ENCODE results near the gene GNB1.

GRCh38 chr1:1861339-1861730 is 29.6 kb downstream of the GNB1 start:
- TF ChIP-seq, protein P1, sequence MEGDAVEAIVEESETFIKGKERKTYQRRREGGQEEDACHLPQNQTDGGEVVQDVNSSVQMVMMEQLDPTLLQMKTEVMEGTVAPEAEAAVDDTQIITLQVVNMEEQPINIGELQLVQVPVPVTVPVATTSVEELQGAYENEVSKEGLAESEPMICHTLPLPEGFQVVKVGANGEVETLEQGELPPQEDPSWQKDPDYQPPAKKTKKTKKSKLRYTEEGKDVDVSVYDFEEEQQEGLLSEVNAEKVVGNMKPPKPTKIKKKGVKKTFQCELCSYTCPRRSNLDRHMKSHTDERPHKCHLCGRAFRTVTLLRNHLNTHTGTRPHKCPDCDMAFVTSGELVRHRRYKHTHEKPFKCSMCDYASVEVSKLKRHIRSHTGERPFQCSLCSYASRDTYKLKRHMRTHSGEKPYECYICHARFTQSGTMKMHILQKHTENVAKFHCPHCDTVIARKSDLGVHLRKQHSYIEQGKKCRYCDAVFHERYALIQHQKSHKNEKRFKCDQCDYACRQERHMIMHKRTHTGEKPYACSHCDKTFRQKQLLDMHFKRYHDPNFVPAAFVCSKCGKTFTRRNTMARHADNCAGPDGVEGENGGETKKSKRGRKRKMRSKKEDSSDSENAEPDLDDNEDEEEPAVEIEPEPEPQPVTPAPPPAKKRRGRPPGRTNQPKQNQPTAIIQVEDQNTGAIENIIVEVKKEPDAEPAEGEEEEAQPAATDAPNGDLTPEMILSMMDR (conservative IDR thresholded peaks at IDR 0.05; ENCODE audit: low read depth, low read length), result no peak
- TF ChIP-seq POLR2A (IDR thresholded peaks at IDR 0.05; ENCODE audit: low read depth, low read length) (no peak), RFX5 (IDR thresholded peaks at IDR 0.05; ENCODE audit: low read depth, low read length) (no peak), FOS (IDR thresholded peaks at IDR 0.05; ENCODE audit: low read depth, low read length) (no peak), CEBPB (IDR thresholded peaks at IDR 0.05; ENCODE audit: low read depth, low read length) (no peak), BHLHE40 (IDR thresholded peaks at IDR 0.05; ENCODE audit: low read depth, low read length) (no peak), USF2 (IDR thresholded peaks at IDR 0.05; ENCODE audit: low read depth, low read length) (no peak), SMC3 (IDR thresholded peaks at IDR 0.05; ENCODE audit: low read depth, low read length) (no peak), MAZ (IDR thresholded peaks at IDR 0.05; ENCODE audit: borderline replicate concordance, low read depth, low read length) (no peak), CHD1 (IDR thresholded peaks at IDR 0.05; ENCODE audit: low read depth, low read length) (no peak), RAD21 (IDR thresholded peaks at IDR 0.05; ENCODE audit: low read length) (no peak), MAFK (IDR thresholded peaks at IDR 0.05; ENCODE audit: low read depth, low read length) (no peak)
- TF ChIP-seq, protein P2, sequence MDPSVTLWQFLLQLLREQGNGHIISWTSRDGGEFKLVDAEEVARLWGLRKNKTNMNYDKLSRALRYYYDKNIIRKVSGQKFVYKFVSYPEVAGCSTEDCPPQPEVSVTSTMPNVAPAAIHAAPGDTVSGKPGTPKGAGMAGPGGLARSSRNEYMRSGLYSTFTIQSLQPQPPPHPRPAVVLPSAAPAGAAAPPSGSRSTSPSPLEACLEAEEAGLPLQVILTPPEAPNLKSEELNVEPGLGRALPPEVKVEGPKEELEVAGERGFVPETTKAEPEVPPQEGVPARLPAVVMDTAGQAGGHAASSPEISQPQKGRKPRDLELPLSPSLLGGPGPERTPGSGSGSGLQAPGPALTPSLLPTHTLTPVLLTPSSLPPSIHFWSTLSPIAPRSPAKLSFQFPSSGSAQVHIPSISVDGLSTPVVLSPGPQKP (IDR thresholded peaks at IDR 0.05; ENCODE audit: borderline replicate concordance, low read depth, low read length), result no peak

All from IMR-90 (cell line).